Mononuclear cell (primary cell): ENCODE results near the gene SHANK3. TPM values are rescaled to one million over a fixed set of nuclear protein-coding genes. Genes with fewer than 3 reads are reported as not detected.

Source experiments
- H3K27me3 ChIP-seq: 2 replicates; pipeline ENCODE4 v1.6.0; 2011; ENCODE audit warnings: low read length, control low read depth; ENCODE audit not compliant: insufficient read depth
- H3K4me1 ChIP-seq: 2 replicates; pipeline ENCODE4 v1.5.1; 2011; ENCODE audit warnings: mild to moderate bottlenecking, low read length, control low read depth; ENCODE audit not compliant: insufficient read depth
- H3K4me3 ChIP-seq: 2 replicates; pipeline ENCODE4 v1.5.1; 2011; ENCODE audit warnings: mild to moderate bottlenecking, low read length, moderate library complexity
- H3K9me3 ChIP-seq: 2 replicates; pipeline ENCODE4 v1.5.1; 2011; ENCODE audit warnings: low read depth, mild to moderate bottlenecking, control low read depth, low read length
- total RNA-seq: library from RNA; depleted of rRNA; stranded (reverse); fragments of >200 nt; gene quantifications from one replicate; pipeline ENCODE4 v1.2.3, GENCODE V29; 2012

Gene SHANK3
- total RNA-seq, 1 donor, result under 0.01 TPM

DNA sequence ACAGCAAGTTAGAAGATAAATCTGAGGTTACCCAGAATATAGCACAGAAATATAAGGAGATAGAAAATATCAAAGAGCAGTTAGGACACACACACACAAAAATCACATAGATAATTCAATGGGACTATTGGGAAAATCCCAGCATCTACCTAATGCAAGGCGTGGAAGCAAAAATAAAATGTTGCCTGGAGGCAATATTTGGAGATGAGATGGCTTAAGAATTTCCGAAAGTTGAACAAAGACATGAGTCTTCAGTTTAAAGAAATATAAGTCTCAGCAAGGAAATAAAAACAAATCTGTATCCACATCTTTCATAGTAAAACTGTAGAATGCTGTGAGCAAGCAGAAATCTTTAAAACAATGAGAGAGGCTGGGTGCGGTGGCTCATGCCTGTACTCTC is 35.9 kb downstream of the SHANK3 start:
- no peaks in the 10 kb centered on the region for H3K9me3 ChIP-seq
- no peak overlapping the region for H3K4me3 ChIP-seq
- H3K4me1 ChIP-seq, result no peaks in the 10 kb centered on the region
- H3K27me3 ChIP-seq, result no peaks in the 10 kb centered on the region

DNA sequence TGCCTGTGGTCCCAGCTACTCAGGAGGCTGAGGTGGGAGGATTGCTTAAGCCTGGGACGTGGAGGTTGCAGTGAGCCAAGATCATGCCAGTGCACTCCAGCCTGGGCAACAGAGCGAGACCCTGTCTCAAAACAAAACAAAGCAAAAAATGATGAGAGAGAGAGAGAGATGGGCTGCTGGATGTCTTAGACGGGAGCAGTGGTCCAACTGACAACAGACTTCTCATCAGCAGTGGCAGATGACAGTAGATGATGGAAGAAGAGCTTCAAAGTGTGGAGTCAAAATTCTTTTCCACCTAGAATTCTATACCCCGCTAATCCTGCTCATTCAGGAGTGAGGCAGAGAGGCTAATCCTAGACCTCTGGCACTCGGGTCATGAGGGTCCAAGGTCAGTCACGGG is 36.4 kb downstream of the SHANK3 start:
- no peaks in the 10 kb centered on the region for H3K9me3 ChIP-seq
- no peaks in the 10 kb centered on the region for H3K27me3 ChIP-seq
- H3K4me1 ChIP-seq, result no peaks in the 10 kb centered on the region
- H3K4me3 ChIP-seq, result no peak overlapping the region

GRCh38 chr22:50710221-50710620 is 37.6 kb downstream of the SHANK3 start:
- no peaks in the 10 kb centered on the region for H3K4me1 ChIP-seq
- no peak overlapping the region for H3K4me3 ChIP-seq
- no peaks in the 10 kb centered on the region for H3K9me3 ChIP-seq
- no peaks in the 10 kb centered on the region for H3K27me3 ChIP-seq

- H3K27me3 ChIP-seq, result no peaks in the 10 kb centered on the region
- H3K4me3 ChIP-seq, result no peak overlapping the region
- no peaks in the 10 kb centered on the region for H3K4me1 ChIP-seq
- no peaks in the 10 kb centered on the region for H3K9me3 ChIP-seq
These were observed 38.3 kb downstream of the SHANK3 start for GRCh38 chr22:50710886-50711285.

DNA sequence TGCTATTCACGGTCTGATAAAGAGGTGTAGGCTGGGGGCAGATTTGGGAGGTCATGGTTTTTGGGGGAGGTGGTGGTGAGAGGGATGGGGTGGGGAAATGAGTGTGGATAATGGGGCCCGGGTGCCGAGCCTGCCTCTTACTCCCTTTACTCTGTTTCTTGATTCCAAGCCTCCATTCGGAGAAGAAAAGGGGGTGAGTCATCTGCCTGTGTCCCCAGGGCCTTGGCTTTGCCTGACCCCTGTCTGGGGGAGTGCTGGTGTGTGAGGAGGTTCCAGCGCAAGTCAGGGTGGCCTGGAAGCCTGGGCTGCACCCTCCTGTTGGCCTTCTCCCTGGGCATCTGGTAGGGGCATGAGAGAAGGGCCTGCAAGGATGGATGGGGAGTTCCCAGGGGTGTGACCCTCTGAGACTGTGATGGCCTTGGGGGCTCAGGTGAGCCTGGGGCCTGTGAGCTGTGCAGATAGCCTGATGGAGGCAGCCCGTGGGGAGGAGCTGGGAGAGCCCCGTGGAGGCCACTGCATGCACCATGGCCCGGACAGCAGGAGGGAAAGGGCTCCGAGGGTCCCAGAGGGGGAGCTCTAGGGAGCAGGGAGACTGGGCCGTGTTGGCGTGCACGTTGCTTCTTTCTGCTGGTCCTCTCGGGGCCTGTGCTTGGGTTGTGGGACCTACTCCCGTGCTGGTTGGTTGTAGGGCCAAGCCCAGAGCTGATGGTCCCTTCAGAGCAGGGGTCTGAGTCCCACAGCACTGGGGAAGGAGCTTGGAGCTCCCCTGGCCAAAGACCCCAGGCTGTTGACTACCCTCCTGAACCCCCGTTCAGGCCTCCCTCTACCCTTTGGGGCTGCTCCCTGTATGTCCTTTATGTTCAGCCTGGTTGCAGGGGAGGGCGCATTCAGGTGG is 39.1 kb downstream of the SHANK3 start:
- Histone ChIP-seq H3K9me3 (no peaks in the 10 kb centered on the region), H3K4me3 (no peak overlapping the region), H3K27me3 (no peaks in the 10 kb centered on the region), H3K4me1 (no peaks in the 10 kb centered on the region)

GRCh38 chr22:50712341-50713007 is 39.9 kb downstream of the SHANK3 start:
- Histone ChIP-seq H3K9me3 (no peaks in the 10 kb centered on the region), H3K4me1 (no peaks in the 10 kb centered on the region), H3K4me3 (no peak overlapping the region), H3K27me3 (no peaks in the 10 kb centered on the region)

DNA sequence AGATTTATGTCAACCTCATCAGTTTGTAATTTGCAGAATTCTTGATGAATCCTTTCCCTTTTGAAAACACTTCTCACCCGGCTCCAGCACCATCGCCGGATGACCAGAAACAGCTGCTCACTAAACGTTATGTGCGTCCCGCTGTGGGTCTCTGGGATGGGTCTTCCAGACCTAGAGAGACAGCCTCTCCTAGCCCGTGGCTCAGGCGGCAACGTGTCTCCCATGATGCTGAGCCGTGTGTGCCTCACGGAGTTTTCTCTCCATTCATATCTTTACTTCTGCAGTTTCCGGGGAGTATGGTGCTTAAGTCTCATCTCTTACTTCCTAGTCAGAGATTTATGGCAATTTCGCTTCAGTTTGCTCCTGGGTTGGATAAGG is 40.4 kb downstream of the SHANK3 start:
- no peaks in the 10 kb centered on the region for H3K9me3 ChIP-seq
- no peaks in the 10 kb centered on the region for H3K4me1 ChIP-seq
- H3K27me3 ChIP-seq, result no peaks in the 10 kb centered on the region
- H3K4me3 ChIP-seq, result no peak overlapping the region

DNA sequence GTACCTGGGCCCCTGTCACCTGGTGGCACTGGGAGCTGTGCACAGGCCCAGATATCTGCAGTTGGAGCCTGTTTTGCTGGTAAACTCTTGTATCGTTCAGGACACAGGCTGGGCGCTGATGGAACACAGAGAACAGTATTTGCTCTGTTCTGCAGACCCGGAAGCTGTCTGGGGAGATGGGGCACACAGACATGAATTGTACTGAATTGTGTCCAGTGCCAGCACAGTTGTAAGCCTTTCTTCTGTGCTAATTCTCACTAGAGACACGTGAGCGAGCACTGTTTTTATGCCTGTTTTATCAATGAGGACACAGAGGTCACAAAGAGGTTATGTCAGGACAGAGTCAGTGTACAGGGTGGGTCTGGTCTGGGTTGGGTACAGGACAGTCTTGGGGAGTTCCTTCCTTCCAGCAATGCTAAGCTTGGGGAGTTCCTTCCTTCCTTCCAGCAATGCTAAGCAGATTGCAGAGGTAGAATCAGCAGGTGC is 41.0 kb downstream of the SHANK3 start:
- Histone ChIP-seq H3K9me3 (no peaks in the 10 kb centered on the region), H3K4me3 (no peak overlapping the region), H3K27me3 (no peaks in the 10 kb centered on the region), H3K4me1 (no peaks in the 10 kb centered on the region)

GRCh38 chr22:50714150-50714549 is 41.5 kb downstream of the SHANK3 start:
- no peak overlapping the region for H3K4me3 ChIP-seq
- no peaks in the 10 kb centered on the region for H3K4me1 ChIP-seq
- H3K9me3 ChIP-seq, result no peaks in the 10 kb centered on the region
- no peaks in the 10 kb centered on the region for H3K27me3 ChIP-seq

- H3K4me3 ChIP-seq, result no peak overlapping the region
- H3K4me1 ChIP-seq, result no peaks in the 10 kb centered on the region
- no peaks in the 10 kb centered on the region for H3K9me3 ChIP-seq
- no peaks in the 10 kb centered on the region for H3K27me3 ChIP-seq
These were observed 42.1 kb downstream of the SHANK3 start for GRCh38 chr22:50714631-50715179.

DNA sequence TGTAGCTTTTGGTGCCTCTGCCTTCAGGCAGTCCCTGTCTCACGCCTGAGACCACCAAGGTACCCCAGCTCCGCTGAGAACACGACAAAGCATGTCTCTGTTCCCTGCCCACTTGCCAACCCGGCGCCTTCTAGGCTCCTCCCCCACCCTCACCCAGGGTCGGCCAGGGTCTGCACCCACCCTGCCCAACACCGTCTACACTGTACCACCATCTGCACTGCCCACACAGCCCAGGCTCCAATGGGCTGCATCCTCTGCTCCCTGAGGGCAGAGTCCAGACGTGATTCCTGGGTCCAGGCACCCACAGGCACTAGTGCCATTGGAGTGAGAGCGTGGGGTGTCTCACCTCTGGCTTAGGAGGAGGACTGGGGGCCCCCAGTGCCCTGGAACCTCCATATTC is 42.6 kb downstream of the SHANK3 start:
- H3K9me3 ChIP-seq, result no peaks in the 10 kb centered on the region
- no peak overlapping the region for H3K4me3 ChIP-seq
- H3K4me1 ChIP-seq, result no peaks in the 10 kb centered on the region
- H3K27me3 ChIP-seq, result no peaks in the 10 kb centered on the region

GRCh38 chr22:50715776-50716175 is 43.2 kb downstream of the SHANK3 start:
- Histone ChIP-seq H3K27me3 (no peaks in the 10 kb centered on the region), H3K9me3 (no peaks in the 10 kb centered on the region), H3K4me3 (no peak overlapping the region), H3K4me1 (no peaks in the 10 kb centered on the region)

DNA sequence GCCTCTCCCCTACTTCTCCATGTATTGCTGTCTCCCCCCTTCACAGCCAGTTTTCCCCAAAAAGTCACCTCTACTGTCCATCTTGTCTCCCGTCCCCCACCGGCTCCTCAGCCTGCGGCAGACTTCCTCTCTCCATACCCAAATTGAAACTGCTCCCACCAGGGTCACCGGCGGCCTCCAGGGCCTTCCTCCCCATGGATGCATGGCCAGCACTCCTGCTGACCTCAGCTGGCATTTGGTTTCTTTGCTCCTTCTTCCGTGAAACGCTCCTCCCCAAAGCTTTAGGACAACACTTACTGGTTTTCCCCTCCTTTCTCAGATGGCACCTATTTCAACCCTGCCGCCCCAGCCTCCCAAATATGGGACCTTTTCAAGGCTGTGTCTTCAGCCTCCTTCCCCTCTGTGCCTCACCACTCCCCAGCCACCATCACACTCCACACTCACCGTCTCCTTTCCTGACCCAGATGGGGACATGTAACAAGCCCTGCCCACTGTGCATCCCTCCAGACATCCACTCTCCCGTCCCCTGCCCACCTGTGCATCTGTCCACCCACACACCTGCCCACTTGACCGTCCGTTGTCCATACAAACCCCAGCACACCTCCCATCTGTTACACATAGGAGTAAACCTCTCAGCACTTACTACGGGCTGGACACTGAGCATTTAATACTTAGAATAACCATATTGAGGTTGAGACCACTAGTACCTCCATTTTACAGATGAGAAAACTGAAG is 43.8 kb downstream of the SHANK3 start:
- Histone ChIP-seq H3K4me1 (no peaks in the 10 kb centered on the region), H3K27me3 (no peaks in the 10 kb centered on the region), H3K9me3 (no peaks in the 10 kb centered on the region), H3K4me3 (no peak overlapping the region)

- Histone ChIP-seq H3K4me3 (no peak overlapping the region), H3K4me1 (no peaks in the 10 kb centered on the region), H3K27me3 (no peaks in the 10 kb centered on the region), H3K9me3 (no peaks in the 10 kb centered on the region)
These were observed 45.2 kb downstream of the SHANK3 start for GRCh38 chr22:50717709-50718351.
